GM19468 (cell line): ENCODE results near the gene ARSJ.

ENCODE experiments used
- ATAC-seq: cut with Tn5 transposase; IDR thresholded peaks from one replicate; pipeline ENCODE4 v1.9.1; 2021; ENCODE audit warnings: mild to moderate bottlenecking, moderate library complexity, moderate number of reproducible peaks; ENCODE audit not compliant: unreplicated experiment; ENCODE audit errors: extremely low read depth

Gene ARSJ

GRCh38 chr4:113851816-113852215 is 127.6 kb downstream of the ARSJ start:
- ATAC-seq: no peak
